Fibroblast of mammary gland (primary cell): ENCODE measurements around the gene HTRA3.

Source experiments
- DNase-seq: peaks from one replicate; pipeline ENCODE4 v3.0.0-alpha.2; 2010; ENCODE audit warnings: low read depth
- H3K4me3 ChIP-seq: 2 replicates; pipeline ENCODE4 v1.5.1; 2011; ENCODE audit warnings: low read depth, mild to moderate bottlenecking, low read length, moderate library complexity; ENCODE audit not compliant: control insufficient read depth
- TF ChIP-seq, protein P1 (sequence below): conservative IDR thresholded peaks from 2 replicates; pipeline ENCODE4 v1.5.1; 2011; ENCODE audit warnings: low read depth, low read length, inconsistent platforms; ENCODE audit not compliant: control insufficient read depth, insufficient read depth

The HTRA3 gene

DNA sequence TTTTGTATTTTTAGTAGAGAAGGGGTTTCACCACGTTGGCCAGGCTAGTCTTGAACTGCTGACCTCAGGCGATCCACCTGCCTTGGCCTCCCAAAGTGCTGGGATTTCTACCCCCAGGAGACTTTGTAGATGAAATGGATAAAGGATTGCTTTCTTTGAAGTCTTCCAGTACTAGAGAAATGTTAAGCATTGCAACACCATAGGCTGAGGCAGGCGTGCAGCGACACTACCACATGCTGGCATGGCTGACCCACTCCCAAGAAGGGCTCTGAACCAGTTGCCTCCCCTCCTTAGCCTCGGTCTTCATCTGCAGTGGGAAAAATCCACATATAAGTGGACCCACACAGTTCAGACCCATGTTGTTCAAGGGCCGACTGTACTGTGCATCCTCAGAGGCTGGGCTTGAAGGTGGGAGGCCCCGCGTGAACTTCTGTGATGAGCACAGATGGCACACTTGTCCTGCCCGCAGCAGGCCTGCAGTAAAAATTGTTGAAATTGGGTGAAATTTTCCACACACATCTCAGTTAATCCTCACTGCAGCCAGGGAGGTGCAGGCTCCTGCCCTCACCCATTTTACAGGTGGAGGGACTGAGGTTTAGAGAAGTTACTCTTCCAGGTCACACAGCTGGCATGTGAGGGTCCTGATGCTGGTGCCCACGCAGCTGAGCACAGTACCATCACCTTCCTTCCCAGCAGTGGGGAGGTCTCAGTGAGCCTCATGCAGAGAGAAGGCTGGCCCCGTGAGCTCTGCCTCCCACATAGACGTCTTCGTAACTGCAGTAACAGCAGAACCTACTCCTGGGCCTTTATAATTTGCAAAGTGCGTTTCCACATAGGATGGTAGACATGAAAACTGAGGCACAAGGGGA is 35.5 kb downstream of the HTRA3 start:
- no peak for DNase-seq
- TF ChIP-seq, protein P1, sequence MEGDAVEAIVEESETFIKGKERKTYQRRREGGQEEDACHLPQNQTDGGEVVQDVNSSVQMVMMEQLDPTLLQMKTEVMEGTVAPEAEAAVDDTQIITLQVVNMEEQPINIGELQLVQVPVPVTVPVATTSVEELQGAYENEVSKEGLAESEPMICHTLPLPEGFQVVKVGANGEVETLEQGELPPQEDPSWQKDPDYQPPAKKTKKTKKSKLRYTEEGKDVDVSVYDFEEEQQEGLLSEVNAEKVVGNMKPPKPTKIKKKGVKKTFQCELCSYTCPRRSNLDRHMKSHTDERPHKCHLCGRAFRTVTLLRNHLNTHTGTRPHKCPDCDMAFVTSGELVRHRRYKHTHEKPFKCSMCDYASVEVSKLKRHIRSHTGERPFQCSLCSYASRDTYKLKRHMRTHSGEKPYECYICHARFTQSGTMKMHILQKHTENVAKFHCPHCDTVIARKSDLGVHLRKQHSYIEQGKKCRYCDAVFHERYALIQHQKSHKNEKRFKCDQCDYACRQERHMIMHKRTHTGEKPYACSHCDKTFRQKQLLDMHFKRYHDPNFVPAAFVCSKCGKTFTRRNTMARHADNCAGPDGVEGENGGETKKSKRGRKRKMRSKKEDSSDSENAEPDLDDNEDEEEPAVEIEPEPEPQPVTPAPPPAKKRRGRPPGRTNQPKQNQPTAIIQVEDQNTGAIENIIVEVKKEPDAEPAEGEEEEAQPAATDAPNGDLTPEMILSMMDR = no peak
- H3K4me3 ChIP-seq = no peak overlapping the region

DNA sequence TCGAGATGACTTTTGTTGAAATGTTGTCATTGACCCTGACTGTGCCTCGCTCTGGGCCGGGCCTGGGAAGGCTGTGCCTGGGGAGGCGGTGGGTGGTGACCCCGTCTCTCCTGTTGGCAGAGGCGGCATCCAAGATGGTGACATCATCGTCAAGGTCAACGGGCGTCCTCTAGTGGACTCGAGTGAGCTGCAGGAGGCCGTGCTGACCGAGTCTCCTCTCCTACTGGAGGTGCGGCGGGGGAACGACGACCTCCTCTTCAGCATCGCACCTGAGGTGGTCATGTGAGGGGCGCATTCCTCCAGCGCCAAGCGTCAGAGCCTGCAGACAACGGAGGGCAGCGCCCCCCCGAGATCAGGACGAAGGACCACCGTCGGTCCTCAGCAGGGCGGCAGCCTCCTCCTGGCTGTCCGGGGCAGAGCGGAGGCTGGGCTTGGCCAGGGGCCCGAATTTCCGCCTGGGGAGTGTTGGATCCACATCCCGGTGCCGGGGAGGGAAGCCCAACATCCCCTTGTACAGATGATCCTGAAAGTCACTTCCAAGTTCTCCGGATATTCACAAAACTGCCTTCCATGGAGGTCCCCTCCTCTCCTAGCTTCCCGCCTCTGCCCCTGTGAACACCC is 36.4 kb downstream of the HTRA3 start:
- TF ChIP-seq, protein P1 = peak; percentile 15
- H3K4me3 ChIP-seq = no peak overlapping the region
- DNase-seq = peak; percentile 25

DNA sequence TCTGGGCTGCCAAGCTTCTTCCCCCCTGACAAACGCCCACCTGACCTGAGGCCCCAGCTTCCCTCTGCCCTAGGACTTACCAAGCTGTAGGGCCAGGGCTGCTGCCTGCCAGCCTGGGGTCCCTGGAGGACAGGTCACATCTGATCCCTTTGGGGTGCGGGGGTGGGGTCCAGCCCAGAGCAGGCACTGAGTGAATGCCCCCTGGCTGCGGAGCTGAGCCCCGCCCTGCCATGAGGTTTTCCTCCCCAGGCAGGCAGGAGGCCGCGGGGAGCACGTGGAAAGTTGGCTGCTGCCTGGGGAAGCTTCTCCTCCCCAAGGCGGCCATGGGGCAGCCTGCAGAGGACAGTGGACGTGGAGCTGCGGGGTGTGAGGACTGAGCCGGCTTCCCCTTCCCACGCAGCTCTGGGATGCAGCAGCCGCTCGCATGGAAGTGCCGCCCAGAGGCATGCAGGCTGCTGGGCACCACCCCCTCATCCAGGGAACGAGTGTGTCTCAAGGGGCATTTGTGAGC is 37.0 kb downstream of the HTRA3 start:
- no peak for DNase-seq
- TF ChIP-seq, protein P1 = no peak
- no peak overlapping the region for H3K4me3 ChIP-seq

DNA sequence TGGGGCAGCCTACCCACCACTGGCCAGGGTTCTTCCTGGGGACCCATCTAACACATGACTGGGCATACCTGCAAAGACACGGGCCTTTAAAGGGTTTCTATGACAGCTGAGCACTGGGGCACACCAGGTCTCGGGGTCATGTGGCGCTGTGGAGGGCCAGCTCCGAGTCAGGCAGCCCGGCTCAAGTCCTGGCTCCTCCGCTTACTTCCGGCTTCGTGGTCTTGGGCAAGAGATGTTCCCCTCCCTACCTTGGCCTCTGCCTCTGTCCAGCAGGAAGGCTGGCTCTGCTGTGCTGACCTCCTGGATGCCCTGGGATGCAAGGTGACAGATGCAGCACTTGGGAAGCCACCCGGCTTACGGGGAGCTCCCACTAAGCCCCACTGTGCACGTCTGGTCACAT is 37.6 kb downstream of the HTRA3 start:
- H3K4me3 ChIP-seq = no peak overlapping the region
- DNase-seq = no peak
- TF ChIP-seq, protein P1 = no peak

DNA sequence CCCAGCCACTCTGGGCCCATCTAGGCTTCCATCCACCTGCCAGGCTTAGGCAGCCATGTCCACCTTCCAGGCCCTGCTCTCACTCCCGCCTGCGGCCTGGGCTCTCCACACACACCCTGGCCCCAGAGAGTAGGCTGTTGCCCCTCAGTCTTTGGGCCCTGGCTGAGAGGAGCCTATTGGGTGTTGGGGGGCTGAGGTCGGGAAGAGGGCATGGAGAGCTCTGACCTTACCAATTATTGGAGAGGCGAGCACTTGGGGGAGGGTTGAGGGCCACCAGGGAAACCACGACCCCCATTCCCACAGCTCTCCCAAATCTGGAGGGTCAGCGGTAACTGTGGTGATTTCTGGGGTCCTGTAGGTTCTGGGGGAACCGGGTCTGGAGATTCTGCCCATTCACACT is 38.2 kb downstream of the HTRA3 start:
- TF ChIP-seq, protein P1 = no peak
- no peak for DNase-seq
- no peak overlapping the region for H3K4me3 ChIP-seq

DNA sequence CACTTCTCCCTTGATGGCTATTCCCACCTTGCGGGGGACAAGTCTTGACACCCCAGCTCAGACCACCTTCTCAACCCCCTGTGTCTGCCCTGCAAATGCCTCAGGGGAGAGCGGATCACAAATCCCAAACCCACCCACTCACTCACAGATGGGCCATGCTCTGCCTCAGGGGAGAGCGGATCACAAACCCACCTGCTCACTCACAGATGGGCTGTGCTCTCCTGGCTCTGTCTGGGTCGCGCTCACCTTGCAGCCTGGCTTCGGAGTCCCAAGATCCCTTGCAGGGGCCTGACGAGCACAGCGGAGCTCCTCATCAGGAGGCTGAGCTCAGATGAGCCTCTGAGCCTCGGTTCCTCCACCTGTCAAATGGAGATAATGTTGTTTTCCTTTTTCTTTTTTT is 38.6 kb downstream of the HTRA3 start:
- TF ChIP-seq, protein P1 = no peak
- DNase-seq = no peak
- no peak overlapping the region for H3K4me3 ChIP-seq
